ENCODE data around the gene SFPQ.
"Not testable (repeated sequence)": the region's sequence is repeated elsewhere in the genome, so short reads cannot be mapped to it uniquely, and the experiment has no call there.

The SFPQ gene

GRCh38 chr1:35192853-35193664 is at the start of gene SFPQ:
Gene SFPQ (minus strand): TSS chr1:35193145. CDS start chr1:35193049, 96 bp downstream.
- DNase-seq = peak; percentile 99

GRCh38 chr1:35236772-35237171 is 43.8 kb upstream of the SFPQ start:
- not testable (repeated sequence) for DNase-seq

- no peak for DNase-seq
Measured at GRCh38 chr1:35231287-35231686, 38.3 kb upstream of the SFPQ start.

- DNase-seq = no peak
Measured at GRCh38 chr1:35229587-35230360, 36.8 kb upstream of the SFPQ start.

GRCh38 chr1:35226546-35226945 is 33.6 kb upstream of the SFPQ start:
- no peak for DNase-seq

GRCh38 chr1:35223084-35223630 is 30.2 kb upstream of the SFPQ start:
- DNase-seq = no peak

- no peak for DNase-seq
Measured at GRCh38 chr1:35222322-35223083, 29.6 kb upstream of the SFPQ start.

- DNase-seq = peak; percentile 58
Measured at GRCh38 chr1:35220976-35221375, 28.0 kb upstream of the SFPQ start.

GRCh38 chr1:35215346-35215745 is 22.4 kb upstream of the SFPQ start:
- peak; percentile 51 for DNase-seq

GRCh38 chr1:35211120-35211414 is 18.1 kb upstream of the SFPQ start:
- no peak for DNase-seq

- no peak for DNase-seq
Measured at GRCh38 chr1:35210321-35211119, 17.6 kb upstream of the SFPQ start.

- DNase-seq = no peak
Measured at GRCh38 chr1:35203295-35203694, 10.3 kb upstream of the SFPQ start.

- DNase-seq = peak; percentile 92
Measured at GRCh38 chr1:35202048-35202719, 9.2 kb upstream of the SFPQ start.

GRCh38 chr1:35201631-35202030 is 8.7 kb upstream of the SFPQ start:
- DNase-seq = no peak

- peak; percentile 91 for DNase-seq
Measured at GRCh38 chr1:35192056-35192852, 691 bp downstream of the SFPQ start.

- no peak for DNase-seq
Measured at GRCh38 chr1:35191429-35192055, 1.4 kb downstream of the SFPQ start.

- no peak for DNase-seq
Measured at GRCh38 chr1:35190784-35191183, 2.2 kb downstream of the SFPQ start.

GRCh38 chr1:35188578-35189392 is 4.2 kb downstream of the SFPQ start:
- no peak for DNase-seq

- no peak for DNase-seq
Measured at GRCh38 chr1:35187816-35188342, 5.1 kb downstream of the SFPQ start.

All from DMS53 (cell line).